Naive B cell (primary cell): ENCODE results near the gene CCT6B. TPM values are rescaled to one million over a fixed set of nuclear protein-coding genes. Genes with fewer than 3 reads are reported as not detected.
A peak's percentile ranks its signal among the peaks of the same experiment; 100 is the strongest.

Experiments
- ATAC-seq, 2 donors: fragments of 150-1000 bp; cut with Tn5 transposase; 2 replicates each; pipeline ENCODE4 v1.10.0; 2021; ENCODE audit warnings: low read depth in 2 of 2, mild to moderate bottlenecking in 2 of 2, moderate library complexity in 2 of 2
- DNase-seq: peaks from one replicate; pipeline ENCODE4 v3.0.0; 2022
- H3K27ac Mint-ChIP-seq, 6 donors: one replicate each; pipeline ENCODE4 v1.8.0; 2020 to 2022; ENCODE audit warnings: mild to moderate bottlenecking in 6 of 6, mixed read lengths in 6 of 6, moderate library complexity in 5 of 6, inconsistent platforms in 2 of 6
- H3K27me3 Mint-ChIP-seq, 3 donors: one replicate each; pipeline ENCODE4 v1.8.0; 2021 to 2022; ENCODE audit warnings: mixed read lengths in 3 of 3, mild to moderate bottlenecking in 1 of 3
- H3K36me3 Mint-ChIP-seq, 2 donors: one replicate each; pipeline ENCODE4 v1.8.0; 2020 to 2022; ENCODE audit warnings: mixed read lengths in 2 of 2, inconsistent platforms in 1 of 2, mild to moderate bottlenecking in 1 of 2
- H3K4me1 Mint-ChIP-seq, 3 donors: one replicate each; pipeline ENCODE4 v1.8.0; 2020 to 2022; ENCODE audit warnings: mixed read lengths in 3 of 3, inconsistent platforms in 1 of 3, mild to moderate bottlenecking in 1 of 3, moderate library complexity in 1 of 3
- H3K4me3 Mint-ChIP-seq, 8 donors: one replicate each; pipeline ENCODE4 v1.8.0; 2020 to 2022; ENCODE audit warnings: mild to moderate bottlenecking in 8 of 8, mixed read lengths in 8 of 8, moderate library complexity in 8 of 8, inconsistent platforms in 2 of 8
- H3K9me3 Mint-ChIP-seq, 7 donors: one replicate each; pipeline ENCODE4 v1.8.0; 2020 to 2022; ENCODE audit warnings: mixed read lengths in 7 of 7, mild to moderate bottlenecking in 5 of 7, inconsistent platforms in 2 of 7, moderate library complexity in 1 of 7
- polyA plus RNA-seq, 6 donors: library from polyadenylated mRNA; unstranded; fragments of 300-500 nt; fragmentation: Illumina TruSeq; gene quantifications; one replicate each; pipeline ENCODE4 v1.2.3, GENCODE V29; 2021; ENCODE audit warnings: low read depth in 6 of 6

CCT6B gene
- polyA plus RNA-seq, 6 donors from 2014 or later: 0.82 to 4.5 (median 1.5) TPM; not detected in 1

GRCh38 chr17:34892461-34893249, 68.6 kb downstream of the CCT6B start:
- DNase-seq (no peak), ATAC-seq (no peak)
- H3K27me3 Mint-ChIP-seq: peaks cover 31 to 67% (median 49%) of the 10 kb centered on the region in 3 donors

GRCh38 chr17:34886831-34887230, 74.4 kb downstream of the CCT6B start:
- peaks cover 8 to 18% (median 16%) of the 10 kb centered on the region in 3 donors for H3K4me1 Mint-ChIP-seq
- H3K27ac Mint-ChIP-seq: no peak overlapping the region

More at GRCh38 chr17:34892461-34893249, 68.6 kb downstream of the CCT6B start:
- H3K9me3 Mint-ChIP-seq: no peaks in the 10 kb centered on the region
- H3K27ac Mint-ChIP-seq: no peak overlapping the region
- peak overlapping the region in 1 of 8 donors; percentile 56 for H3K4me3 Mint-ChIP-seq
- no peaks in the 10 kb centered on the region for H3K36me3 Mint-ChIP-seq
- peaks cover 0 to 4% (median 3%) of the 10 kb centered on the region in 3 donors for H3K4me1 Mint-ChIP-seq

GRCh38 chr17:34885076-34885475, 76.2 kb downstream of the CCT6B start:
- no peak for DNase-seq
- H3K4me1 Mint-ChIP-seq: peaks cover 8 to 18% (median 16%) of the 10 kb centered on the region in 3 donors
- H3K36me3 Mint-ChIP-seq: no peaks in the 10 kb centered on the region
- H3K27ac Mint-ChIP-seq: no peak overlapping the region
- peaks cover 18 to 69% (median 52%) of the 10 kb centered on the region in 3 donors for H3K27me3 Mint-ChIP-seq
- H3K4me3 Mint-ChIP-seq: no peak overlapping the region
- H3K9me3 Mint-ChIP-seq: peaks cover 0 to 14% (median 7%) of the 10 kb centered on the region in 7 donors
- no peak for ATAC-seq

More at GRCh38 chr17:34886831-34887230, 74.4 kb downstream of the CCT6B start:
- no peaks in the 10 kb centered on the region for H3K36me3 Mint-ChIP-seq
- H3K9me3 Mint-ChIP-seq: peaks cover 0 to 2% (median 0%) of the 10 kb centered on the region in 7 donors
- peaks cover 23 to 72% (median 52%) of the 10 kb centered on the region in 3 donors for H3K27me3 Mint-ChIP-seq
- ATAC-seq (no peak), DNase-seq (no peak)
- no peak overlapping the region for H3K4me3 Mint-ChIP-seq

GRCh38 chr17:34884597-34884996, 76.7 kb downstream of the CCT6B start:
- no peak overlapping the region for H3K4me3 Mint-ChIP-seq
- H3K4me1 Mint-ChIP-seq: peaks cover 8 to 18% (median 16%) of the 10 kb centered on the region in 3 donors
- ATAC-seq (no peak), DNase-seq (no peak)
- no peak overlapping the region for H3K27ac Mint-ChIP-seq
- H3K27me3 Mint-ChIP-seq: peaks cover 18 to 69% (median 56%) of the 10 kb centered on the region in 3 donors
- no peaks in the 10 kb centered on the region for H3K36me3 Mint-ChIP-seq
- H3K9me3 Mint-ChIP-seq: peaks cover 0 to 17% (median 7%) of the 10 kb centered on the region in 7 donors

GRCh38 chr17:34883106-34884000, 77.9 kb downstream of the CCT6B start:
- H3K4me1 Mint-ChIP-seq: peaks cover 8 to 18% (median 16%) of the 10 kb centered on the region in 3 donors
- H3K27ac Mint-ChIP-seq: no peak overlapping the region
- ATAC-seq (no peak), DNase-seq (no peak)
- H3K4me3 Mint-ChIP-seq: no peak overlapping the region
- no peaks in the 10 kb centered on the region for H3K36me3 Mint-ChIP-seq
- H3K9me3 Mint-ChIP-seq: peaks cover 0 to 21% (median 8%) of the 10 kb centered on the region in 7 donors
- peaks cover 19 to 66% (median 60%) of the 10 kb centered on the region in 3 donors for H3K27me3 Mint-ChIP-seq

- H3K27ac Mint-ChIP-seq: no peak overlapping the region
- H3K27me3 Mint-ChIP-seq: peaks cover 33 to 67% (median 49%) of the 10 kb centered on the region in 3 donors
- peaks cover 0 to 21% (median 8%) of the 10 kb centered on the region in 7 donors for H3K9me3 Mint-ChIP-seq
- no peak overlapping the region for H3K4me3 Mint-ChIP-seq
- no peak for DNase-seq
- ATAC-seq: no peak
- H3K4me1 Mint-ChIP-seq: no peaks in the 10 kb centered on the region
- no peaks in the 10 kb centered on the region for H3K36me3 Mint-ChIP-seq
Observed at GRCh38 chr17:34879146-34879545, 82.1 kb downstream of the CCT6B start.

Other genes with a start within 250 kb of the CCT6B start
- gene ZNF830, start 80 bp upstream of the CCT6B start, polyA plus RNA-seq: 10 to 100 TPM in 5 of 6 donors, 1 to 10 TPM in 1; 4.5 to 32.8 (median 28.0) TPM
- gene LIG3, start 19.1 kb upstream of the CCT6B start, polyA plus RNA-seq: 10 to 100 TPM in 5 of 6 donors, 1 to 10 TPM in 1; 9.2 to 16.9 (median 11.9) TPM
- 10 to 100 TPM; 15.9 to 27.4 (median 22.3) TPM for gene RFFL, start 102.2 kb upstream of the CCT6B start, polyA plus RNA-seq
- 10 to 100 TPM in 3 of 6 donors, 1 to 10 TPM in 3; 9.0 to 17.0 (median 11.6) TPM for gene RAD51D, start 158.4 kb upstream of the CCT6B start, polyA plus RNA-seq
- not detected for gene FNDC8, start 160.2 kb upstream of the CCT6B start, polyA plus RNA-seq
- gene NLE1, start 180.8 kb upstream of the CCT6B start, polyA plus RNA-seq: 1 to 10 TPM; 3.2 to 5.8 (median 3.6) TPM
- gene UNC45B, start 186.4 kb upstream of the CCT6B start, polyA plus RNA-seq: not detected
- gene SLC35G3, start 232.9 kb upstream of the CCT6B start, polyA plus RNA-seq: not detected